AG09319 (cell line): ENCODE data around the gene DECR2.

Experiments
- DNase-seq: peaks from one replicate; pipeline ENCODE4 v3.0.0-alpha.2; 2010; ENCODE audit warnings: low read depth; ENCODE audit errors: extremely low read depth
- TF ChIP-seq, protein P1 (sequence below): IDR thresholded peaks from 2 replicates; pipeline ENCODE4 v1.5.1; 2011; ENCODE audit warnings: low read depth, mild to moderate bottlenecking, inconsistent platforms, low read length, moderate library complexity

The DECR2 gene

DNA sequence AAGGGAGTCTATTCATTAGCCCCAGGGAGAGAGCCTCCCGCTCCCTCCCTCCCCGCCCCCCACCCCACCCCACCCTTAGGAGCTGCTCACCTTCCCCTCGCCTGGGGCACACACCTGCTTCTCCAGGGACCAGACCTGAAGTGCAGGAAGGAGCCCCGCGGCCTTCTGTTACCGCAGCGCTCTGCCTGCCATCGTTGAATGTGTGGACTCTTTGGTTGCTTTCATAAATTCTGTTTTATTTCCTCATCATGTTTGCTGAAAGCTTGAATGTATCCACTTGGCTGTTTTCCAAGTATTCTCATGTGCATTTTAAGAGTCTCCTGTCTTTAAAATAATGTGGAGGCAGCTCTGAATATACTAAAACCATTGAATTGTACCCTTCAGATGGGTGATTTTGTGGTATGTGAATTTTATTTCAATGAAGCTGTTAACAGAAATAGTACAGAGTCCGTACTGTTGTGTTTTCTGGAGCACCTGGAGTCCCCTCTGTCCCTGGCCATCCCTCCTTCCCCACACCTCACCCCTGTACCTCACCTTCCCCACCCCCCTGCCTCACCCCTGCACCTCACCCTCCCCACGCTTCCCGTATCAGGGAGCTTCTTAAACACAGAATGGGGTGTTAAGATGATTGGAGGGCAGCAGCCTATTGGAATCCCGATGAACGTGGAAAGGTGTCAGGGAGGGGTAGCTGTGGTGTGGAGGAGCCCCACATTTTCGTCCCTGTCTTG is 49.3 kb downstream of the DECR2 start:
- no peak for DNase-seq
- TF ChIP-seq, protein P1, sequence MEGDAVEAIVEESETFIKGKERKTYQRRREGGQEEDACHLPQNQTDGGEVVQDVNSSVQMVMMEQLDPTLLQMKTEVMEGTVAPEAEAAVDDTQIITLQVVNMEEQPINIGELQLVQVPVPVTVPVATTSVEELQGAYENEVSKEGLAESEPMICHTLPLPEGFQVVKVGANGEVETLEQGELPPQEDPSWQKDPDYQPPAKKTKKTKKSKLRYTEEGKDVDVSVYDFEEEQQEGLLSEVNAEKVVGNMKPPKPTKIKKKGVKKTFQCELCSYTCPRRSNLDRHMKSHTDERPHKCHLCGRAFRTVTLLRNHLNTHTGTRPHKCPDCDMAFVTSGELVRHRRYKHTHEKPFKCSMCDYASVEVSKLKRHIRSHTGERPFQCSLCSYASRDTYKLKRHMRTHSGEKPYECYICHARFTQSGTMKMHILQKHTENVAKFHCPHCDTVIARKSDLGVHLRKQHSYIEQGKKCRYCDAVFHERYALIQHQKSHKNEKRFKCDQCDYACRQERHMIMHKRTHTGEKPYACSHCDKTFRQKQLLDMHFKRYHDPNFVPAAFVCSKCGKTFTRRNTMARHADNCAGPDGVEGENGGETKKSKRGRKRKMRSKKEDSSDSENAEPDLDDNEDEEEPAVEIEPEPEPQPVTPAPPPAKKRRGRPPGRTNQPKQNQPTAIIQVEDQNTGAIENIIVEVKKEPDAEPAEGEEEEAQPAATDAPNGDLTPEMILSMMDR = no peak

DNA sequence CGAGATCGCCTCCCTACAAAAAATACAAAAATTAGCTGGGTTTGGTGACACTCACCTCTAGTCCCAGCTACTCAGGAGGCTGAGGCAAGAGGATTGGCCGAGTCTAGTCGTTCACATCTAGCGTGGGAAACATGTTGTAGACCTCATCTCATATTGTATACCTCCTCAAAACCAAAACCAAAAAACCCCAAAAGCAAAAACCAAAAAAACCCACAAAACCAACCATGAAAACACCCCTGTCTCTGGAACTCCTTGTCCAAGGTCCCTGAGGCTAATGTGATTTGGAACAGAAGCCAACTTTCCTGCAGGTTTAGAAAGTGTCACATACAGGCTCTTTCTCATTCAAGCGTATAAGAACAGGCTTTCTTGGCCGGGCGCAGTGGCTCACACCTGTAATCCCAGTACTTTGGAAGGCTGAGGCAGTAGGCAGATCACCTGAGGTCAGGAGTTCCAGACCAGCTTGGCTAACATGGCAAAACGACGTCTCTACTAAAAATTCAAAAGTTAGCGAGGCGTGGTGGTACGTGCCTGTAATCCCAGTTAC is 52.8 kb downstream of the DECR2 start:
- DNase-seq = no peak
- TF ChIP-seq, protein P1 = no peak

DNA sequence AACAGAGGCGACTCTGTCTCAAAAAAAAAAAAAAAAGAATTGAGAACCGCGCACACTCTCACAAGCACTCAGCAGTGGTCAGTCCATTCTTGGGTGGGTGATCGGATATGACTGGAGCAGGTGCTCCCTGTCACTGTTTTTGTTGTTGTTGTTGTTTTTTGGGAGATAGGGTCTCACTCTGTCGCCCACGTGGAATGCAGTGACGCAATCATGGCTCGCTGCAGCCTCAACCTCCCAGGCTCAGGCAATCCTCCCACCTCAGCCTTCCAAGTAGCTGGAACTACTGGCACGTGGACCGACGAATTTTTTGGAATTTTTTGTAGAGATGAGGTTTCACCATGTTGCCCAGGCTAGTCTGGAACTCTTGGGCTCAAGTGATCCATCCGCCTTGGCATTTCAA is 53.8 kb downstream of the DECR2 start:
- DNase-seq = no peak

DNA sequence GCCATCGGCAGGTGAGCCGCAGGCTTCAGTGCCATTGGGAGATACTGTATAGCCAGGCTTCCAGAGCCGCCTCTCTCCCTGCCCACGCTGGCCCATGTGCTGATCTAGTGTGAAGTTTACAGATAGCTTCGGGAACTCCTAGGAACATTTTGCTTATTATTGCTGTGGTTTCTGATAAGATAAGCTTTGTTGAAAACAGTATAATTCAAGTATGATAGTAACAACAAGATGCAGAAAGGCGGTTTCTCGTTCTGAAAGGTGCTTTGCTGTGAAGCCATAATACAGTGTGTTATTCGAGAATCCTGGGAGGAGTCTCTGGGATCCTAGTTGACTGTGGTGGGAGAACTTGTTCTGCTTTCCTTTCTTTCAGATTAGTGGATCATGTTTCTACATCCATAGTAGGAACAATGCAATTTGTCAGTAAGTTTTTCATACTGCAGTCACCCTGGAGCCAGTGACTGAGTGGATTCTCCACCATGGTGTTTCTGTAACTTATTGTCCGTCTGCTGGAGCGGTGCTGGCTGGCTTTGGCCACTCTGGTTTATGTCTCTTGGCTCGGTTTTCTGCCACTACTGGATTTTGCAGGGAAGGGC is 55.3 kb downstream of the DECR2 start:
- no peak for DNase-seq
- TF ChIP-seq, protein P1 = no peak

More for the DNA sequence above, 53.8 kb downstream of the DECR2 start:
- TF ChIP-seq, protein P1 = no peak

DNA sequence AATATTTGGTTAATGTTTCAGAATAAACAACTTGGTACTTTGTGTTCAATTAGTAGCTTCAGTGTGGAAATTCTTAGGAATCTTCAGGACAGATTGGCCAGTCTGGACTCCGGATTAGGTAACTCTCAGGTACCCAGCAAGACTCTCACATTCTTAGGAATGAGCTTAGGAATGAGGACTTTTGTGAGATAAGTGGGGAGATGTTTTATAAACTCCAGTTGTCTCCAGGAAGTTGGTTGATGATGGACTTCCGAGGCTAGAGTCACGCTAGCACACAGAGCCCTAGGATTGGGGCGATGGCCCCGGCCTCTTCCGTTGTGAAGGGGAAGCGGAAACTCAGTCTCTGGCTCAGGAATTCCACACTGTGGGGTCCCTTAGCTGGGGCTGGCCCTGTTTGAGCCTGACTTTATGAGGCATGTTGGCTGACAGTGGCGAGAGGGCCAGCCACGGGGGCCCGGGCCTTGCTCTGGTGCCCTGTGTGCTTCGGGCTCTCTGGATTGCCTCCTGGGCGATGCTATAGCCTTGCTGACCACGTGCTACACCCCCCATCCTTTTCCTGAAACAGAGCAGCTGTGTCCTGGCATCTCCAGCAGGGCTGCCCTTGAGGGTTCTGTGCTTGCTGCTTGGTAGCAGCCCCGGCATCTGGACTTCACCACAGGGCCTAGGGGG is 56.2 kb downstream of the DECR2 start:
- DNase-seq = no peak
- TF ChIP-seq, protein P1 = no peak

DNA sequence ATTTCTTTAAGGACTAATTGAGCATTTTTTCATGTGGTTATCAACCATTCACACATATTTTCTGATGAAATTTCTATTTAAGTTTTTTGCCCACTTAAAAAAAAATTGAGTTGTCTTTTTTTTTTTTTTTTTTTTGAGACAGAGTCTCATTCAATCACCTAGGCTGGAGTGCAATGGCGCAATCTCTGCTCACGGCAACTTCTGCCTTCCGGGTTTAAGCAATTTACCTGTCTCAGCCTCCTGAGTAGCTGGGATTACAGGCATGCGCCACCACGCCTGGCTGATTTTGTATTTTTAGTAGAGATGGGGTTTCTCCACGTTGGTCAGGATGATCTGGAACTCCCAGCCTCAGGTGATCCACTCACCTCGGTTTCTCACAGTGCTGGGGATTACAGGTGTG is 58.1 kb downstream of the DECR2 start:
- no peak for DNase-seq
- TF ChIP-seq, protein P1 = no peak

DNA sequence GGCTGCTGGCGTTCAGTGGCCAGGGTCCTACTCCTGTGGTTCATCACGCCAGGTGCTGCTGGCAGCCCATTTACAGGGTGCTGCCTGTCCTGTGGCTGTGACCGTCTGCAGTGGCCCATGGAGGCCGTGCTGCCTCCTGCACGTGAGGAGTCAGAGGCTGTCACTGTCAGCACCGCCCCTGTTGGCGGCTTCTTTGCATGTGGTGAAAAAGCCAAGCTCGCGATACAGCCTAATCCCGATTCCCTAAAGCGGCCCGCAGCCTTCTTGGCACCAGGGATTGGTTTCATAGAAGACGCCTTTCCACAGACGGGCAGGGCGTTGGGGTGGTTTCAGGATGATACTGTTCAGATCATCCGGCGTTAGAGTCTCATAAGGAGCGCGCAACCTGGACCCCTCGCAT is 59.1 kb downstream of the DECR2 start:
- TF ChIP-seq, protein P1 = no peak
- no peak for DNase-seq
